HG03442 (cell line): Measurements from ENCODE around the gene KIF4A.

Experiments used
- ATAC-seq: cut with Tn5 transposase; IDR thresholded peaks from one replicate; pipeline ENCODE4 v1.9.1; 2021; ENCODE audit warnings: mild to moderate bottlenecking, moderate library complexity; ENCODE audit not compliant: unreplicated experiment

KIF4A gene

GRCh38 chrX:70464051-70464450 lies 174.1 kb downstream of the KIF4A start:
- ATAC-seq, result no peak

GRCh38 chrX:70466968-70467367 lies 177.1 kb downstream of the KIF4A start:
- ATAC-seq, result no peak

- no peak for ATAC-seq
These were observed 178.8 kb downstream of the KIF4A start for GRCh38 chrX:70468709-70469108.
